Measurements from ENCODE around the gene DKK2. TPM values are rescaled to one million over a fixed set of nuclear protein-coding genes. Genes with fewer than 3 reads are reported as not detected.

DKK2 gene
- total and polyA plus RNA-seq, 9 of the 15 experiments (the other 6 are each of a cell fraction or from before 2014, with no cell fraction given), result not detected

DNA sequence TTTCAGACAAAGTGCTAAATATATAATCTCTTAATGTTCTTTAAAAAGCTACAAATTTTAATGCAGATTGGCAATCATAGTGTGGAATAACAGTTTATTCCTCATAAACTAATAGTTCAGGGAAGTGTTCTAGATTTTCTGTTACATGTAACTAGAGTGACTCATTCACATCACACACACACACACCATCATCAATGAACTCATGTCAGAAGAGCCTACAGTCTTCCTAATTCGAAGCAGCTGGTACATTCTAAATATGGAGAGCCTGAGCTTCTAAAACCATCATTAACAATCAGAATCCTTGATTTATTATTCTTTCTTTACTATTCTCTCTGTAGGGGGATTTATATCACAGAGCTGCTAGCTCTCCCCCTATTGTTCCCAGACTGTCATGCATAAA lies 49.6 kb downstream of the DKK2 start:
- H4K20me1 ChIP-seq (replicated peaks; ENCODE audit: control insufficient read depth, insufficient read depth, low read length), result no peaks in the 10 kb centered on the region
- no peak overlapping the region for H2AFZ ChIP-seq (ENCODE audit: low read depth, low read length)
- intact Hi-C loops (cut with micrococcal nuclease) (no loop called here), in situ Hi-C loops (cut with MboI) (no loop called here)
- POLR2A ChIA-PET, result no interaction called here
- H3K9me1 ChIP-seq (ENCODE audit: control insufficient read depth, insufficient read depth, low read length), result no peaks in the 10 kb centered on the region
- no peaks in the 10 kb centered on the region for H3K79me2 ChIP-seq (ENCODE audit: control insufficient read depth, insufficient read depth, low read length)
- BruUV-seq (replicated peaks), result no TSS peak
- H3K4me1 ChIP-seq (replicated peaks in 1 of 2; ENCODE audit: control insufficient read depth in 2 of 2, insufficient read depth in 2 of 2, low read length in 2 of 2), result no peaks in the 10 kb centered on the region
- FAIRE-seq (no peak), ATAC-seq (no peak), DNase-seq (ENCODE audit: extremely low read depth in 1 of 4, low spot score in 3 of 4) (no peak)
- CTCF ChIA-PET (ENCODE audit: low intra/inter-chr PET ratio), result no interaction called here
- no peak overlapping the region for H3K9ac ChIP-seq (ENCODE audit: insufficient read depth in 1 of 2, low read depth in 2 of 2, low read length in 2 of 2)
- WGBS (ENCODE audit: insufficient coverage, low coverage, missing lambda C conversion rate), result 0% methylated on average over 1 of the region's 1 CpG
- H3K4me2 ChIP-seq (ENCODE audit: insufficient read depth, low read length), result no peak overlapping the region
- H3K27ac ChIP-seq (ENCODE audit: extremely low read depth, low read depth, low read length), result no peak overlapping the region
- TF ChIP-seq SIRT6 (IDR thresholded peaks at IDR 0.05; ENCODE audit: low read depth, low read length), result no peak
- TF ChIP-seq TFAM (CRISPR knock-in tag; conservative IDR thresholded peaks at IDR 0.05), result no peak
- TF ChIP-seq, protein P1, sequence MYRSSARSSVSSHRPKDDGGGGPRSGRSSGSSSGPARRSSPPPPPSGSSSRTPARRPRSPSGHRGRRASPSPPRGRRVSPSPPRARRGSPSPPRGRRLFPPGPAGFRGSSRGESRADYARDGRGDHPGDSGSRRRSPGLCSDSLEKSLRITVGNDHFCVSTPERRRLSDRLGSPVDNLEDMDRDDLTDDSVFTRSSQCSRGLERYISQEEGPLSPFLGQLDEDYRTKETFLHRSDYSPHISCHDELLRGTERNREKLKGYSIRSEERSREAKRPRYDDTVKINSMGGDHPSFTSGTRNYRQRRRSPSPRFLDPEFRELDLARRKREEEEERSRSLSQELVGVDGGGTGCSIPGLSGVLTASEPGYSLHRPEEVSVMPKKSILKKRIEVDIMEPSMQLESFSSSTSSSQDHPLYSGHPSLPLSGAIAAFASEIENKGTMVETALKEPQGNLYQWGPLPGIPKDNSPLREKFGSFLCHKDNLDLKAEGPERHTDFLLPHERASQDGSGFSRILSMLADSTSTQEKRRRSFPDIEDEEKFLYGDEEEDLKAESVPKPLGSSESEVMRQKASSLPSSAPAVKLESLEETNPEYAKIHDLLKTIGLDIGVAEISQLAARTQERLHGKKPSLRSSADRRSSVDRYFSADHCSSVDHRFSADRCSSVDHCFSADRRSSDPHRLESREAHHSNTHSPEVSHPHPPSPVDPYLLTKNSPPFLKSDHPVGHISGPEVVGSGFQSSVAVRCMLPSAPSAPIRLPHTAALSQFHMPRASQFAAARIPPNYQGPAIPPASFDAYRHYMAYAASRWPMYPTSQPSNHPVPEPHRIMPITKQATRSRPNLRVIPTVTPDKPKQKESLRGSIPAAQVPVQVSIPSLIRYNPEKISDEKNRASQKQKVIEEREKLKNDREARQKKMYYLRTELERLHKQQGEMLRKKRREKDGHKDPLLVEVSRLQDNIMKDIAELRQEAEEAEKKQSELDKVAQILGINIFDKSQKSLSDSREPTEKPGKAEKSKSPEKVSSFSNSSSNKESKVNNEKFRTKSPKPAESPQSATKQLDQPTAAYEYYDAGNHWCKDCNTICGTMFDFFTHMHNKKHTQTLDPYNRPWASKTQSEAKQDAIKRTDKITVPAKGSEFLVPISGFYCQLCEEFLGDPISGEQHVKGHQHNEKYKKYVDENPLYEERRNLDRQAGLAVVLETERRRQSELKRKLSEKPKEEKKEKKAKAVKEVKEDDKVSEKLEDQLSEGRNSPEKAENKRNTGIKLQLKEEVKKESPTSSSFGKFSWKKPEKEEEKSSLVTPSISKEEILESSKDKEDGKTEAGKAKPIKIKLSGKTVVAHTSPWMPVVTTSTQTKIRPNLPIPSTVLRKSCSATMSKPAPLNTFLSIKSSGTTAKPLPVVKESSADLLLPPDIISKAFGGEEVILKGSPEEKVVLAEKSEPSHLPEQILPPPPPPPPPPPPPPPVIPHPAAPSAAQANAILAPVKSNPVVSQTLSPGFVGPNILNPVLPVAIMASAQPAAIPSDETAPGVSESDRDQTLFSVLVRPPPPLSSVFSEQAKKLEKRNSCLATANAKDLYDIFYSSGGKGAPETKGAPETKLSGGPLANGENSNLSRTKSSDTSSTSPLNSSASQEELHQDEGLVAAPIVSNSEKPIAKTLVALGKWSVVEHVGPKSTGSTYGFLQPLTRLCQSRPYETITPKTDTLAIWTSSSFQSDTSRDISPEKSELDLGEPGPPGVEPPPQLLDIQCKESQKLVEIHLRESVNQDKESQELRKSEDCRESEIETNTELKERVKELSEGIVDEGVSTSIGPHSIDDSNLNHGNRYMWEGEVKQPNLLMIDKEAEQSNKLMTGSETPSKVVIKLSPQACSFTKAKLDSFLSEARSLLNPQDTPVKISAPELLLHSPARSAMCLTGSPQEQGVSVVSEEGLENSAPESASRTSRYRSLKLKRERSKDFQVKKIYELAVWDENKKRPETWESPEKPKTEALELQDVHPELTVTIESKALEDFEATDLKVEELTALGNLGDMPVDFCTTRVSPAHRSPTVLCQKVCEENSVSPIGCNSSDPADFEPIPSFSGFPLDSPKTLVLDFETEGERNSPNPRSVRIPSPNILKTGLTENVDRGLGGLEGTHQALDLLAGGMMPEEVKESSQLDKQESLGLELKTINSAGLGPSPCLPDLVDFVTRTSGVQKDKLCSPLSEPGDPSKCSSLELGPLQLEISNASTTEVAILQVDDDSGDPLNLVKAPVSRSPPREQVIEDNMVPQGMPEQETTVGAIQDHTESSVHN (IDR thresholded peaks at IDR 0.05; ENCODE audit: borderline replicate concordance in 1 of 2, low read depth in 1 of 2), result no peak
- no peak for TF ChIP-seq ZBTB17 (CRISPR knock-in tag; IDR thresholded peaks at IDR 0.05)
- no peak for TF ChIP-seq ZNF586 (CRISPR knock-in tag; conservative IDR thresholded peaks at IDR 0.05)
- TF ChIP-seq, protein P2, sequence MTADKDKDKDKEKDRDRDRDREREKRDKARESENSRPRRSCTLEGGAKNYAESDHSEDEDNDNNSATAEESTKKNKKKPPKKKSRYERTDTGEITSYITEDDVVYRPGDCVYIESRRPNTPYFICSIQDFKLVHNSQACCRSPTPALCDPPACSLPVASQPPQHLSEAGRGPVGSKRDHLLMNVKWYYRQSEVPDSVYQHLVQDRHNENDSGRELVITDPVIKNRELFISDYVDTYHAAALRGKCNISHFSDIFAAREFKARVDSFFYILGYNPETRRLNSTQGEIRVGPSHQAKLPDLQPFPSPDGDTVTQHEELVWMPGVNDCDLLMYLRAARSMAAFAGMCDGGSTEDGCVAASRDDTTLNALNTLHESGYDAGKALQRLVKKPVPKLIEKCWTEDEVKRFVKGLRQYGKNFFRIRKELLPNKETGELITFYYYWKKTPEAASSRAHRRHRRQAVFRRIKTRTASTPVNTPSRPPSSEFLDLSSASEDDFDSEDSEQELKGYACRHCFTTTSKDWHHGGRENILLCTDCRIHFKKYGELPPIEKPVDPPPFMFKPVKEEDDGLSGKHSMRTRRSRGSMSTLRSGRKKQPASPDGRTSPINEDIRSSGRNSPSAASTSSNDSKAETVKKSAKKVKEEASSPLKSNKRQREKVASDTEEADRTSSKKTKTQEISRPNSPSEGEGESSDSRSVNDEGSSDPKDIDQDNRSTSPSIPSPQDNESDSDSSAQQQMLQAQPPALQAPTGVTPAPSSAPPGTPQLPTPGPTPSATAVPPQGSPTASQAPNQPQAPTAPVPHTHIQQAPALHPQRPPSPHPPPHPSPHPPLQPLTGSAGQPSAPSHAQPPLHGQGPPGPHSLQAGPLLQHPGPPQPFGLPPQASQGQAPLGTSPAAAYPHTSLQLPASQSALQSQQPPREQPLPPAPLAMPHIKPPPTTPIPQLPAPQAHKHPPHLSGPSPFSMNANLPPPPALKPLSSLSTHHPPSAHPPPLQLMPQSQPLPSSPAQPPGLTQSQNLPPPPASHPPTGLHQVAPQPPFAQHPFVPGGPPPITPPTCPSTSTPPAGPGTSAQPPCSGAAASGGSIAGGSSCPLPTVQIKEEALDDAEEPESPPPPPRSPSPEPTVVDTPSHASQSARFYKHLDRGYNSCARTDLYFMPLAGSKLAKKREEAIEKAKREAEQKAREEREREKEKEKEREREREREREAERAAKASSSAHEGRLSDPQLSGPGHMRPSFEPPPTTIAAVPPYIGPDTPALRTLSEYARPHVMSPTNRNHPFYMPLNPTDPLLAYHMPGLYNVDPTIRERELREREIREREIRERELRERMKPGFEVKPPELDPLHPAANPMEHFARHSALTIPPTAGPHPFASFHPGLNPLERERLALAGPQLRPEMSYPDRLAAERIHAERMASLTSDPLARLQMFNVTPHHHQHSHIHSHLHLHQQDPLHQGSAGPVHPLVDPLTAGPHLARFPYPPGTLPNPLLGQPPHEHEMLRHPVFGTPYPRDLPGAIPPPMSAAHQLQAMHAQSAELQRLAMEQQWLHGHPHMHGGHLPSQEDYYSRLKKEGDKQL (CRISPR knock-in tag; IDR thresholded peaks at IDR 0.05; ENCODE audit: borderline replicate concordance), result no peak
- no peak overlapping the region for H3K4me3 ChIP-seq
- H3K9me3 ChIP-seq (replicated peaks; ENCODE audit: control insufficient read depth, insufficient read depth, low read depth, low read length), result peaks cover 2% of the 10 kb centered on the region; the same call in 1 of the 2 replicates
- no peaks in the 10 kb centered on the region for H3K27me3 ChIP-seq (ENCODE audit: control insufficient read depth in 2 of 2, insufficient read depth in 2 of 2, low read length in 2 of 2)
- H3K36me3 ChIP-seq (ENCODE audit: control insufficient read depth, insufficient read depth, low read length), result no peaks in the 10 kb centered on the region
